Measurements from ENCODE around the gene ACSS1.
A peak's percentile ranks its signal among the peaks of the same experiment; 100 is the strongest.

ACSS1 gene

DNA sequence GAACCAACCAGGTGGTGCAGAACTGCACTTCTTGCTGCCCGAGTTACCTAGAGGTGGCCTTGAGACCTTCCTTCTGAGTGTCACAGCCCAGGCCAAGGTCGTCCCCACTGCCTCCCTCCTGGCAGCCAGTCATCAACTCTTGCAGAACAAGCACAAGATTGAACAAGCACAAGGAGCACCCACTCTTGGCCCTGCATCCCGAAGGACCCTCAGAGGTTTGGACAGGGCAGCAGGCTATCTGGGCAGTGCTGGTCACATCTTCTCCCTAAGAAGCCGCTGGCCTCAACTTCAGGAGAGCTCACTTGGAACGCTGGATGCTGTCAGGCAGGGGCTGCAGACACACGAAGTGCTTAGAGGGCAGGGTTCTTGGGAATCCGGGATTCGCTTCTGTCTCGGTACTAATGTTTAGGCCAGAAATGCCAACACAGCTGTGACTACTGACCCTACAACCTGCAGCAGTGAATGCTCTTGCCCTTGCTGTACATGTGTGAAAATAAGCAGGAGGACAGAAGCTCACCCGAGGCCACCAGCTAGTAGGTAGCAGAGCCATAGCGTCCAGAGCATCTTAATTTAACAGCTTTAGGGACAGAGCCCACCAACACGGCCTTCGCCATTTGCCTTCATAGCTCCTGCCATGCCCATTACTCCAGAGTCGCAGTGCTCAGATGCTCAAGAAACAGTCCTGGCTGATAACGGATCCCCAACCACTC, 4.0 kb upstream of the ACSS1 start:
- no peak for DNase-seq (ENCODE audit: low read depth)
- H3K4me3 ChIP-seq (ENCODE audit: low read depth, low read length): no peak overlapping the region

DNA sequence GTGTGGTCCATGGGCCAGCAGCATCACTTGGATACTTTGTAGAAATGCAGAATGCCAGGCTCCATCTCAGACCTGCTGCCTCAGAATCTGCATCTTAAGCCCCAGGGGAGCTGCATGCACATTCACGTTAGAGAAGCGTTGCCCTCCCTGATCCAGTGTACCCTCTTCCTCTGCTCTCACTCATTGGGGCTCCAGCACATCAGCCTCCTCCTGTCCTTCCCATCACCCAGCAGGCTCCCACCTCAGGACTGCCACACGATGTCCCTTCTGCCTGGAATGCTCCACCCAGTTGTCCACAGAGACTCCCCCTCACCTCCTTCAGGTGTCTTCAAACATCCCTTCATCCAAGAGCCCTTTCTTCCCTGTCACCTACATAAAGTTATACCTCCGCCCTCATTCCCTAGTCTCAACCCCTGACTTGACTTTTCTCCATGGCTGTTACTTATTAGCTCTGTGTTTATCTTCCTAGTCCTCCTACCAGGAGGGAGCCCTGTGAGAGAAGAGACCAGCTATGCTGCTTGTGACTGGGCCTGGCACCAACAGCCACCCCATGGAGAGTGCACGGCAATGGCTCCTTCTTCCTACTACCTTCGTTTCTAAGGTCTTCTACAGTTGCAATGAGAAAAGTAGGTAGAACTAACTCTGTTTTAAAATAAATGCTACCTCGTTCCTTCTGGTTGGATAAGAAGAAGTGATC, 3.3 kb upstream of the ACSS1 start:
- no peak overlapping the region for H3K4me3 ChIP-seq (ENCODE audit: low read depth, low read length)
- DNase-seq (ENCODE audit: low read depth): no peak

DNA sequence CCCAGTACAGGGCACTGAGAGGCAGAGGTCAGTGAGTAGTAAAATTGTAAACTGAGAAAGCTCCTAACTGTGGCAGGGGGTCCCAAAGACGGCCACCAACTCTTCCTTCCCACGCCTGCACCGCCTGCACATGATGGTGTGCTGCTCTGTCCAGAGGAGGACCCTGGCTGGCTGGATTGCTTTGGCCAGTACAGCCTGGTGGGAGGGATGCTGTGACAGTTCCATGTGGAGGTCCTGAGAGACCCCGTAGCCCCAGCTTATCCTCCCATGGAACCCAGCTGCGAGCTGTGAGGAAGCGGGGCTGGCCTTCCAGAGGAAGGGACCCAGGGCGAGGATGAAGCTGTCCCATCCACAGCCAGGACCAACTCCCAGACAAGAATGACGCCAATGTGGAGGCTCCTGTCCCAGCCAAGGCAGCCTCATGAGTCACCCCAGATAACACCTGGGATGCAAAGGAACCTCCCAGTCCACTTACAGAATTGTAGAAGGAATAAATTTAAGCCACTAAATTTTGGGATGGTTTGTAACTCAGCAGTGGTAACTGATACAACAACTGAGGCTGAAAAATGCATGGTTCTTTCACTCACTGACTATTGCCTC, 2.0 kb upstream of the ACSS1 start:
- no peak overlapping the region for H3K4me3 ChIP-seq (ENCODE audit: low read depth, low read length)
- DNase-seq (ENCODE audit: low read depth): no peak

DNA sequence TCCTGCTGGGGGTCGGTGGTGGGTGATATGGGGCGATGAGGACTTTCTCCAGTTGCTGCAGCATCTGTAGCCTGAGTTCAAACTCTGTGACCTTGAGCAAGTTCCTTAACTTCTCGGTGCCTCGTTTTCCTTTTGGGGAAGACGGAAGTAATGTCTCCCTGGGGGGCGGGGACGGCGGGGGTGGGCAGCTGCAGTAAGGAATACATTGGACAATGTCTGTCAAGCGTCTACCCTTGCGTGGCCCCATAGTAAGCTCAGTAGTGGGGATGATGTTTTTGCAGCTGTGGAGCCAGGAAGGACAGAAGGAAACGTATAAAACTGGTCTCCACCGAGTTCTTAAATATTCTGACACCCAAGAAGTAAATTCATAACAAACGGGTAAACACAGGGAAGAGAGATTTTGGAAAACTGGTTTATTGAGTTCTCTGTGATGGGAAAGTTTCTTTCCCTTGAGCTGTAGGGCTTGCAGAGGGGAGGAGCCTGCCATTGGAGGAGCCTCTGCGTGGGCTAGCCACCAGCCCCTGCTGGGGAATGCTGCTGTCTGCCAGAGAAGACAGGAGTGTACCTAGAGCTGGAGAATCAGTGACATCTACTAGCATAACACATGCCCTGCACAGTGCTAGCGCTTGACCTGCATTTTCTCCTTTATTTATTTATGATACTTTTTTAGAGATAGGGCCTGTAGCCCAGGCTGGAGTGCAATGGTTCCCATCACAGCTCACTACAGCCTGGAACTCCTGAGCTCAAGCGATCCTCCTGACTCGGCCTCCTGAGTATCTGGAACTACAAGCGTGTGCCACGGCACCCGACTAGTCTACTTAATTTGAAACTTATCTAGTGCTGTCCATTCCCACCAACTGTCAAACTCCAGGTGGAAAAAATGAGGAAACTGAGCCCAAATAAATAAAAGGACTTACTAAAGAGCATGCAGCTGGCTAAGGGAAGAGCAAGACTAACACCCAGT, 1.2 kb upstream of the ACSS1 start:
- DNase-seq (ENCODE audit: low read depth): no peak

DNA sequence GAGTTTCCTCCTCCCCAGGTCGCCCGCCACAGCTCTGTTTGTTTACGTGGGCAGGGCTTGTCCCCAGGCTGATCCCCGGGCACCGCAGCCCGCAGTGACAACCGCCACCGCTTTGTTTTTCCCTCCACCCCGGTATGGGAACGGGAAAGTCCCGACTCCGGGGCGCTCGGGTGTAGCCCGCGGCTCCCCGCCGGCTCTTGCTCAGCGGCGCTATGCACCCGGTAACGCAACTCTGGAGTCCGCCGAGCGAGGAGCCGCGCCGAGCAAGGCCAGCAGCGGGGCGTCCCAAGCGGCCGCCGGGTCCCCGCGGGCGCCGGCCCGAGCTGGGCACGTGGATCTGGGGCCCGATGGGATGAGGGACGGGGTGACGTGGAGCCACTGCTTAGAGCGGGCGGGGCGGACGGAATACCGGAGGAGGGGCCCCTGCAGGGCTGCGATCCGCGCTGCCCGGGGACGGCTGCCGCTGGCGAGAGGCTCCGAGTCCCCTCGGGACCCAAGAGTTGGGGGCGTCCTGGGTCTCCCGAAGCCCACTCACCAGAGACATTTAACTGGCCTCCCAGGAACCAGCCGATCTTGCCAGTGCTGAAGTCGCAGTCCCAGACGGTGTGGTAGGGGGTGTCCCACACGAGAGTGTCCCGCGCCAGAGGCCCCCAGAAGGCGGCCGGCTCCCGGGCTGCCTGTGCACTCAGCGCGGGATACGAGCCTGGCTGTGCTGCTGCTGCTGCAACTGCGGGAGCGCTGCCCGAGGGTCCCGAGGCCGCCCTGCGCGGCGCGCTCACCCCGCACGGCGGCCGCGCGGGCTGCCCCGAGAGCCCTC, 497 bp downstream of the ACSS1 start:
- DNase-seq (ENCODE audit: low read depth): no peak
- H3K4me3 ChIP-seq (ENCODE audit: low read depth, low read length): peak overlapping the region; percentile 55

More for the DNA sequence above, 1.2 kb upstream of the ACSS1 start:
- peak overlapping the region; percentile 55 for H3K4me3 ChIP-seq (ENCODE audit: low read depth, low read length)

DNA sequence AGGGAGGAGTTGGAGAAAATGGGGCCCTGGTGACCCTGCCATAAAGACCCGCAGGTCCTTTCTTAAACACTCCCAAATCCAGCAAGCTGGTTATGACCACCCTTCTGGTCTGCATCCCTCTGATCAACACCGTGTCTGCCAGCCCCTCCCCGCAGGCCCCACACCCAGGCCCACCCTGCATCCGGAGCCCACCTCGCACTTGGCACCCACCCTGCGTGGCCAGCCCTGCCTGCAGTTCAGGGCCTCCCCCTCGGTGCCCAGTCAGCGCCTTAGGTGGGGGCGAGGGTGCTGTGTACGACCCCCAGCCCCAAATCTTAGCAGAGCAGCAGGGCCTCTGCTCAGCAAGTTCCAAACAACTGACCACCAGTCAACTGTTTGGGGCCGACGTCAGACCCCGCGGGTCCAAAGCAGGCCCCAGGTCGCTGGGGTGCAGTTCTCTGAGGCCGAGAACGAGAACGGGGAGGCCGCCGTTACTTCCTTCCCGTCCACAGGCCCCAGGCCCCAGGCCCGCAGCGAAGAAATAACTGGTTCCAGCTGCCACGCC, 1.2 kb downstream of the ACSS1 start:
- H3K4me3 ChIP-seq (ENCODE audit: low read depth, low read length): peak overlapping the region; percentile 55

DNA sequence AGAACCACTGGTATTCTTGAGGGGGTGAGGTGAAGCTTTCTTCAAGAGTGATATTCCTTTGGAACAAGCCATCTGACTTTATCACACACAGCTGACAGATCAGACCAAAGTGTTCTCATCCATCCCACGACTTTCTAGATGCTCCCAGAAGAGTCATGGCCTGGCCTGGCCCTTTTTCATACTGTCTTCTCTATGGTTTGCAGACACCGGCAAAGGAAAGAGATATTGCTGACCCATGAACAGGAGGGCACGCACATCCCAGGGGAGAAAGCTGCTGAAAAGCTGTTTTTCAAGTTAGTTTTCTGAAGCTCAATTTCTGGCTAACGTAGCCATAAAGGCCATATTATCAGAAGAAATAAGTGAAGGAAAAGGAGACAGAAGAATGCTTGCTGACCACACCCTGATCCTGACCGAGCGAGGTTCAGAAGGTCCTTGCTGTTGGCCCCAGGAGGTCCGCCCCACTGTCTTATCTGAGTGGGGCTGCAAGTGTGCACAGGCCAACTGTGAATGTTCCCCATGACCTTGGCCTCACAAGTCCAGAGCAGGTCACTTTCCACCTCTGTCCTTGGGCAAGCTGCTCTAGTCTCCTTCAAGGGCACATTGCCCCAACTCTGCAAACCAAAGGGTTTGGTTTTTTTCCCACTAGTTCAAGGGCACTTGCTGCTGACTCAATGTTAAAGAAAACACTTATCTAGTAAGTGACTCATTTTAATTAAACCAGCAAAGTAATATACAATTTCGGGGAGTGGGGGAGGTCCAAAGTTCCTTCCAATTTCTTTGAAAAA, 2.0 kb downstream of the ACSS1 start:
- DNase-seq (ENCODE audit: low read depth): no peak
- H3K4me3 ChIP-seq (ENCODE audit: low read depth, low read length): no peak overlapping the region

More for the DNA sequence above, 1.2 kb downstream of the ACSS1 start:
- no peak for DNase-seq (ENCODE audit: low read depth)

DNA sequence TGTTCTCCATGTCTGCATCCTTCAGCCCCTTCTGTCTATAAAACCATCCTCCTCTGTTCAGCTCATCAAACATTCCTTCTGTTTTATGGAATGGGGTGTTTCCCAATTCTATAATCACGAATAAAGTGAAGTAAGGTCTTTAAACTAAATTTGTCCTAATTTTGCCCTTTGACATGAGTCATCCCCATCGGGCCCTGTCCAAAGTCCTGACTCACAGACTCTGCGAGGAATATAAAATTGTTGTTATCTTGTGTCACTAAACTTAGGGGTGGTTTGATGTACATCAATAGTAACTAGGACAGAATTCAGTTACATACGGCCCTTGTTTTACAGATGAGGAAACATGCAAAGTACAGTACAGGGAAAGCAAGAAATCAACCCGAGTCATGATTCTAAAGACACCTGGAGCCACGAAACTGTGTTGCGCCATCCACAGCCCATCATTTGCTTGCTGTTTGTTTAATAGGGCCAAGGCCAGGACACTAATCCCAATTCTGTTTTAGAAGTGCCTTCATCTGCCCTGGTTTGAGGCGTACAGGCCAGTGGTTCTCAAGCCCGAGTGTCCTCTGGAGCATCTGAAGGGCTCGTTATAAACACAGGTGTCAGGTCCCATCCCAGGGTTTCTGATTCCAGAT, 2.8 kb downstream of the ACSS1 start:
- no peak for DNase-seq (ENCODE audit: low read depth)
- no peak overlapping the region for H3K4me3 ChIP-seq (ENCODE audit: low read depth, low read length)

DNA sequence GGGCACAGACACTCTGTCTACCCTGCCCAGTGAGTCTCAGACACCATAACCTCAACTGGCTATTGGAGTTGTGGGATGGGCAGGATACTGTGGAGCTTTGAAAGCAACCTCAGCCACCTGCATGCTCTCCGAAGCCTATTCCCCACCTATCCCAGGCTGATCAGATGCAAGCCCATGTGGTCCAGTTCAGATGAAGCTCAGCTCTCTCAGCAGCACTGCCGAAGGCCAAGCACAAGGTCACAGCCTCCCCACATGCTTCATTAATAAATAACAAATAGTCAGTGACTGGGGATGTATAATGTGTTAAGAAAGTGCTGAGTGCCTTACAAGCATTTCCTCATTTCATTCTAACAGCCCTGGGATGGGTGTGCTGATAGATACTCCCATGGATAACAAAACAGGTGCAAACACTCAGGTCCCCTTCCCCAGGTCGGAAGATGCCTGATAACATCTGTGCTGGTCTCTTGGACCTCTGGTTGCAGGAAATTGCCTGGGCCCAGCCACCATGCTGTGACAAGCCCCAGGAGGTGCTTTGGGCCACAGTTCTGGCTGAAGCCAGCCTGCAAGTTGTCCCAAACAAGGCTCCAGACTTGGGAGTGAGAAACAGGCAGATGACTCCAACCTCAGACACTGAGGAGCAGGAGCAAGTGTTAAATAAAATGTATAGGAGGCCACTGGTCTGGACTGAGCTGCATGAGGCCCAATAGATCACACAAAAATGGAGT, 3.7 kb downstream of the ACSS1 start:
- no peak for DNase-seq (ENCODE audit: low read depth)
- no peak overlapping the region for H3K4me3 ChIP-seq (ENCODE audit: low read depth, low read length)

DNA sequence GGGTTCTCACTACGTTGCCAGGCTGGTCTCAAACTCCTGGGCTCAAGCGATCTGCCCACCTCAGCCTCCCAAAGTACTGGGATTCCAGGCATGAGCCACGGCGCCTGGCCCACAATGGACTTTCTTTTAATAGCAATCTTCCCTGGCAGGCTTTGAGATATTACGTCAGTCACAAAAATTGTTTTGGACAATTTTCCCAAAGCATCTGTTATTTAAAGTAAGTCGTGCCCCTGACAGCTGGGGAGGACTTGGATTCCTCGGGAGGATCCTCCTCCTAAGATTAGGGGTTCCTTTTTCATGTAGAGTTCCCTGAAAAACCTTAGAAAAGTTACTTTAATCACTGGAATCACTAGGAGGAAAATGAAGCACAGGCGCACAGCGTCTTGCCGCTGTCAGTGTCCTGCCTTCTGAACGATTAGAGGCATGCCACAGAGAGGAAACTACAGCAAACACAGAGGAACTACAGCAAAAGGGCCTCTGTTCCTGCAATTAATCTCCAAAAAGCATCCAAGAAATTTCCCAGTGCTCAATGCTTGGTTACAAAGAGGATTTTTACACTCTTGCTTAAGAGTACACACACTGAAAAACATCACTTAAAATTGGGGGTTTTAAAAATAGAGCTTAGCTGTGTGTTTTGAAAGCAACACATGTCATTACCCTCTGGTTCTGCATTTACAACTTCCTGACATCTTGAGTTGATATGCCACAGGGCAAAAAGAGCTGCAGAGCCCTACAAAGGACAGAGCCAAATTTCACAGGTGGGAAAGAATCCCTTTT, 4.5 kb downstream of the ACSS1 start:
- no peak overlapping the region for H3K4me3 ChIP-seq (ENCODE audit: low read depth, low read length)
- DNase-seq (ENCODE audit: low read depth): no peak

DNA sequence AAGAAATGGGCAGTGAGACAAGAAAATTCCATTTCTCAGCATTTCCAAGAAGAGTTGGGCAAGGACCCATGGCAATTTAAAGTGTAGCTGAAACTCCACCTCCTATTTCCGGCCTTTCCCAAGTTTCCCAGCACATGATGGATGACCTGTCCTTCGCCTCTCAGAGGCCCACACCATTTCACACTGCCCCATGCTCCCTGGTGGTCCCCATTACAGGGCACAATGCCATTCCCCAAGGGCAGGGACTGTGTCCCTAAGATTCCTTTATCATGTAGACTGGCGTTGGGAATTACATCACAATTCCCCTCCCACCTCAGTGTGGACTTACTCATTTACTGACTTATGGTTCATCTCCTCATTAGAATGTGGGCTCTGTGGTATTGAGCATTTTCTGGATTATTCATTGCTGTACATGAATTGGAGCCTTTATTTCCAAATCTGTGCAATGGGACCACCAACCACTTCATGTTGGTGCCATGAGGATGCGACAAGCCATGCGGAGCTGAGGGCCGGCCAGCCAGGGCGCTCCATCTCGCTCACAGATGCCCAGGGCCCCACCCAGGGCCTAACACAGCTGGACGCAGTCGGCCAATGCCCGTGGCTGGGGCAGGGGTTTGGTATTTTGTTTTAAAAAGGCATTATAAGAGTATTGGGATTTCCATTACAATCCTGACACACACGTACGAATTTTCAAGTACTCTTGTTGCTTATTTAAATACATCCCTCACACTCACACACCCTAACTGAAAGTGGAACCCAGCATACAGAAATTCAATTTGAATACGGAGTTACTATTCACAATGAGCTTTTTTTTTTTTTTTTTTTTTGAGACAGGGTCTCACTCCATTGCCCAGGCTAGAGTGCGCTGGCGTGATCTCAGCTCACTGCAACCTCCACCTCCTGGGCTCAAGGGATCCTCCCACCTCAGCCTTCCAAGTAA, 5.4 kb downstream of the ACSS1 start:
- no peak for DNase-seq (ENCODE audit: low read depth)
- no peak overlapping the region for H3K4me3 ChIP-seq (ENCODE audit: low read depth, low read length)

DNA sequence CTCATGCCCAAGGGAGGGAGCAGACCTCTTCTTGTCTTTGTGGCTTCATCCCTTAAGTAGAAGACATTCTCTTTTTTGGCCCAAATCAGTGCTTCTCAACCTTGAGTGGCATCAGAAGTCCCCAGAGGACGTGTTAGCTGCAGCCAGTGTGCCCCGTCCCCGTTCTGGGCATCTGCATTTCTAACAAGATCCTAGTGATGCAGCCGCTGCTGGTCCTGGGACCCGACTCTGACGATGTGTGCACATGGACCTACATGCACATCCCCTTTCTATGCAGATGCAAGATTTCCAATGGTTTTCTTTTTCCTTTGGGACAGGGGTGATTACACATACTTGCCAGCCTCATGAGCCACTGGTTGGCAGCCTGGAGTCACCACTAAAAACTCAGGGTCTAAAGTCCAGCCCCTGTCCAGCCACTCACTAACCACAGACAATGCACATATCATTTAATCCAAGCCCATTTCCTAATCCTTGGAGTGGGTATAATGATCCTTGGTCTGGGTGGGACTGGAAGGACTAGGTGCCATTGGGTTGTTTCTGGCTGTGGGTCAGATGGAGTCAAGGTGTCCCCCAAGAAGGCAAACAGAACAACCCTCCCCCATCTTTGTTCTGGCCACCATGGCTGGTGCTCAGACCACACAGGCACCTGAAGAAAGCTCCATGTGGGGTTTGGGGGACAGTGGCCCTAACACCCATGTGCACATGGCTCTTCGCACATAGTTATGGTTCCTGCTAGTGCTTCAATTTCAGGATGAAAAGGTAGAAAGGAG, 6.4 kb downstream of the ACSS1 start:
- no peak for DNase-seq (ENCODE audit: low read depth)
- H3K4me3 ChIP-seq (ENCODE audit: low read depth, low read length): no peak overlapping the region

DNA sequence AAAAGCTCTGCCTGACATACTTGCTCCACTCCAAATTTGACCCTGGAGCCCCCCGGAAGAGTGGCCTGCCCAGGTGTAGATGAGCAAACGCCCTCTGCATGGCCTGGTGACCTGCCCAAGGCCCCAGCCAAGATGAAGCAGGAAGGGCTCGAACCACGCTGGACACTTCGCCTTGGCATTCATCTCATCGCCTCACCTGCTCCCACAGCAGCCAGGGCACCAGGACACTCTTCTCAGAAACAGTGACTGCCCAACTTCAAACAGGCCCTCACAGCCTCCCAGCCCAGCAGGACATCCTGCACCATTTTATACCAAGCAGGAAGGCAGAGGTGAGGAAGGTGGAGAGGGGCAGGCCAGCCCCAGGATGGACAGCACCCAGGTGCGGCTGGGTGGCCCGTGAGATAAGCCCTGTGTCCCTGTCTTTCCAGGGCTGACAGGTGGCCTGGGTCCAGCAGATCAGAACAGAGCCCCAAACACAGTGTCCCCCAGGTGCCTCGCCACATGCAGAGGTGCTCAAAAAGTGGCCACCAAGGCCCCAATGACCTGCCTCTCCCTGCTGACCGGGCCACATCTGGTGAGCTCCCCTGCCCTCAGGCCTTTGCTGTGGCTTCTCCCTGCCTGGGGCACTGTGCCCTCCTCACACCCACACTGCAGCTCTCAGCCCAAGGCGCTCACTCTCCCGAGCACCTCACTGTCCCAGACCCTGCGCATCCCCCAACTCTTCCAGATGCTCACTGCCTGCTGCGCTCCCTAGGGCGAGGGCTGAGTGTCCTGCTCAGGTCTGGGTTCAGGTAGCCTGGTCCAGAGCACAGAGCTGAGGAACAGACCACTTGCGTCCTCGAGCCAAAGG, 7.2 kb downstream of the ACSS1 start:
- no peak for DNase-seq (ENCODE audit: low read depth)

DNA sequence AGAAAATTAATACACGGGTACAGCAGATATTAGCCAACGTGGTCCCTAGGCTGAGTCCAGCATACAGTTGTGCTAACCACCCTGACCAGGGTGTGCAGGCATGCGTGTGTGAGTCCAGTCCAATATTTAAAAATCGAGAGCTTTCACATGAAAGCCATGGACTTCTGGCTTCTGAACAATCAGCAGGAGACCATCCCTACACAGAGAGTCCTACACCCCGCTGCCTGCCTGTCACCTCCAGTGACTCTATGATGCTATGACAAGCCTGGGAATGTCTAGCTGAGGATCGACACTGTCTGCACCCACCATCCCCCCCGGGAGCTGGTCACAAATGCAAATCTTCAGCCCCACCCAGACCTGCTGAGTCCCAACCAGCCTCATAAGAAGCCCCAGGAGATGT, 7.9 kb downstream of the ACSS1 start:
- DNase-seq (ENCODE audit: low read depth): no peak
- no peak overlapping the region for H3K4me3 ChIP-seq (ENCODE audit: low read depth, low read length)

More for the DNA sequence above, 7.2 kb downstream of the ACSS1 start:
- no peak overlapping the region for H3K4me3 ChIP-seq (ENCODE audit: low read depth, low read length)
